DMS153 treated with DMSO at 0.1 percent for 48 hours (cell line): ENCODE data around the gene KCNG2.

Experiments used
- DNase-seq: peaks from one replicate; lab custom pipeline; 2025; ENCODE audit not compliant: unreplicated experiment; lab: John Stamatoyannopoulos, UW

KCNG2 gene

DNA sequence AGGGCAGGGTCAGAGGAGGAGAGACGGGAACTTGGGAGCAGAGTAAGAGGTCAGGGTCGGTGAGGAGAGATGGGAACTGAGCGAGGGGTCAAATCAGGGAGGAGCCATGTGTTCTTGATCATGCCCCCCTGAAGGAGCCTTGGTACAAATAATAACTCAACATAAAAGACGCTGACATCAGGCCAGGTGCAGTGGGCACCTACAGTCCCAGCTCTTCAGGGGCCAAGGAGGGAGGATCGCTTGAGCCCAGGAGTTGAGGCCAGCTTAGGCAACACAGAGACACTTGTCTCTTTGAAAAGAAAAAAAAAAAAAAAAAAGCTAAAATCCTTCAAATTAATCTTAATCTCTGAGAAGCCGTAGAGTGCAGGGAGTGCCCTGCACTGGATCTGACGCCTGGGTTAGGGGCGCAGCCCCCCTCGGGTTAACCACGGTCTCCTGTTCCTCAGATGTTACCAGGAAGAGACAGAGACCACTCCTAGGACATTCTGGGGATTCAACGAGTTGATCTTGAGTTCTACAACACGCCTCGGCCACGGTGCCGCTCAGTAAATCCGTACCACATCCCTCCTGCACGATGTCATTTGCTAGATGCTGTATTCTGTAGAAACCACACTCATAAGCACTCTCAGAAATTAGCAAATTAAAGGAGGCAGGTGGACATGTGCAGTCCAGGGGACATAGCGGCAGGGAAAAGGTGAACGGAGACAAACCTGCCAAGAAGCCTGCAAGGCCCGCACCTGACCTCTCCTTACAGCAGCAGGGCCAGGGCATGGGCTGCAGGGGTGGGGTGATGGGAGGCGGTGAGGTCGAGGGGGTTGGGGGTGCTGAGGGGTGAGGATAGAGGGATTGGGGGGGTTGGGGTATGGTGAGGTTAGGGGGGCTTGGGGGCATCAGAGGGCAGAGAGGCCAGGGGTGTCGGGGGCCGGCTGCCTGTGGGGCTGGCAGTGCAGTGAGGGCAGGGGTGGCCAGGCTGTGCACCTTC is 124.5 kb downstream of the KCNG2 start:
- no peak for DNase-seq

DNA sequence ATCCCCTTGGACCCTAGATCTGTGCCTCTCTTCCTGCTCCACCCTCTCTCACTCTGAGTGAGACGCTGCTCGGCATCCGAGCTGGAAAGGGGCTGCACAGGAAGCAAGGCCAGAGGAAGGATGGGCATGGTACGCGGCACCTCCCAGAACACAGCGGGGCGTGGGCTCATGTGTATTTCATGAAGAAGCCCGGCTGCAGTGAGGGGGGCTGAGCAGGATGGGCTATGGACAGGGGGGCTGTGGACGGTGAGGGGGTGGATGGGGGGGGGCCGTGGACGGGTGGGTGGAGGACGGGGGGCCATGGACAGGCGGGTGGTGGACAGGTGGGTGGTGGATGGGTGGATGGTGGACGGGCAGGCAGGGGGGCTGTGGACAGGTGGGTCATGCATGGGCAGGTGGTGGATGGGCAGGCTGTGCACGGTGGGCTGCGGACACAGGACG is 125.3 kb downstream of the KCNG2 start:
- DNase-seq = no peak

DNA sequence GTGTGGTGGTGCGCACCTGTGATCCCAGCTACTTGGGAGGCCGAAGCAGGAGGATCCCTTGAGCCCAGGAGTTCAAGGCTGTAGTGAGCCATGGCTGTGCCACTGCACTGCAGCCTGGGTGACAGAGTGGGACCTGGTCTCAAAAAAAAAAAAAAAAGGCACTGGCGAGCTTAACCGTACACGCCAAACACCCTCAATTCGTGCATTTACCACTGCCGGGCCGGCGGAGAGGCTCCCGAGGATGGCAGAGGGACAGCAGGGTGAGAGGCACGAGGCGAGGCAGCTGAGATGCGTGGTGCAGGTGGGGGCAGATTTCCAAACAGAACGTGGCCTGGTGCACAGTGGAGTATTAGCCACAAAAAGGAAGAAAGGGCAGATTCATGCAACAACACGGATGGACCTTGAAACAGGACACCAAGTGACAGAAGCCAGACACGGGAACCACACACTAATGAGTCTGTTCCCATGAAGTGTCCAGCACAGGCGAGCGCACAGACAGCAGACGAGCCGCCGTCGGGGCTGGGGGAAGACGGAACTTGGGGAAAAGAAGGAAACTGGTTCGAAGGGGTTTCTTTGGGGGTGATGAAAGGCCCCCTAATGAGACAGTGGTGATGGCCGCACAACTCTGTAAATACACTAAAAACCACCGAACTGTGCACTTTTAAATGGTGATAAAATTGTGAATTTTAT is 126.3 kb downstream of the KCNG2 start:
- DNase-seq = no peak

DNA sequence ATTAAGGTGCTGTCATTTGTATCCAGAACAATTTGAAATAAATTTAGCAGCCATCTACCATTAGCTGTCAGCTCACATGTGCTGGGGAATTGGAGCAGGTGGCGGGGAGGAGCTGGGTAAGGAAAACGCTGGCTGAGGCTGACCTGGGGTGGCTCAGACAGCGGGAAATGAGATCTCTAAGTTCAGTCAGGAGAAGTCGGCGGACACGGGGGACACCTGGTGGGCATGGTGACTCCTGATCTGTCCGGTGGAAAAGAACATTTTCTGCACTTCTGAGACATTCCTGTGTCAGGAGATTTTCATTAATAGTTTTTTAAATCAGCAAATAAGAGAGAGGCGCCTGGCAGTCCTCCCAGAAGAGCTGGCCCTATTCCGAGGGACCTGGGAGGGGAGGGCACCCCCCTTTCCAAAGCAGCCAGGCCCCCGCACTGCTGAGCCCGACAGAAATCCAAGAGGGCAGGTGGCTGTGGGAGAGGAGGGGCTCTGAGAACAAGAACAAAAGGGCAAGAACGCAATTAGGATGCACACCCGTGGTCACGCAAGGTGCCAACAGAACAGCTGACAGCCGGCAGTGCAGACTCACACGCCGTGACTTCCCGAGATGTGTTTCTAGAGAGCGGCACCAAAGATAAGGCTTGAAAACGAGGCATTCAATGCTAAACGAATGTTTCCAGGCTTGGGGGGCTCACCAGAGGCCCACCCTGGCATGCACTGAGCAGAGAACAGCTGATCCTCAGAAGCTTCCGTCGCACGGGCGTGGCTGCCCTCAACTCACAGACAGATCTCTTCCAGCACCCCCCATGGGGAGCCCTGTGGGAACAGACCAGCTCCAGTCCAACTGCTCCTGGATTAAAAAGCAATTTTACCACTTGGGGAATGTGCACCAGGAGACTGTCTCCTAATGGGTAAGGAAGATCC is 127.3 kb downstream of the KCNG2 start:
- DNase-seq = no peak

DNA sequence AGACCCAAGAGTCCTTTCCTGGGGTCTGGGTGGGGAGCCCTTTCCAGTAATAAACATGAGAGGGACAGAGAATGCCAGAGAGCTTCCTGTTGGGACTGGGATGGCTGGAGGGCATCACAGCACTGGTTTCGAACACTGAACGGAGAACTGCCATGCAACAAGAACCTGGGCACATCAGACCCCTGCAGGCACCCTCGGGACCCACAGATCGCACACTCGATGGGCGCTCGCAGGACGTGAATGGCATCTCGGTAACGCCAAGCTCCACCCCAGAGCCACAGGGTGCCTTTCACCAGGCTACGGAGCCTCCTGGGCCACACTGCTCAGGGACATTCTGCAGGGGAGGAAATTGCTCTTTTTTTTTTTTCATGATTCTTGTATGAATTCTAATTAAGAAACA is 128.6 kb downstream of the KCNG2 start:
- DNase-seq = no peak

DNA sequence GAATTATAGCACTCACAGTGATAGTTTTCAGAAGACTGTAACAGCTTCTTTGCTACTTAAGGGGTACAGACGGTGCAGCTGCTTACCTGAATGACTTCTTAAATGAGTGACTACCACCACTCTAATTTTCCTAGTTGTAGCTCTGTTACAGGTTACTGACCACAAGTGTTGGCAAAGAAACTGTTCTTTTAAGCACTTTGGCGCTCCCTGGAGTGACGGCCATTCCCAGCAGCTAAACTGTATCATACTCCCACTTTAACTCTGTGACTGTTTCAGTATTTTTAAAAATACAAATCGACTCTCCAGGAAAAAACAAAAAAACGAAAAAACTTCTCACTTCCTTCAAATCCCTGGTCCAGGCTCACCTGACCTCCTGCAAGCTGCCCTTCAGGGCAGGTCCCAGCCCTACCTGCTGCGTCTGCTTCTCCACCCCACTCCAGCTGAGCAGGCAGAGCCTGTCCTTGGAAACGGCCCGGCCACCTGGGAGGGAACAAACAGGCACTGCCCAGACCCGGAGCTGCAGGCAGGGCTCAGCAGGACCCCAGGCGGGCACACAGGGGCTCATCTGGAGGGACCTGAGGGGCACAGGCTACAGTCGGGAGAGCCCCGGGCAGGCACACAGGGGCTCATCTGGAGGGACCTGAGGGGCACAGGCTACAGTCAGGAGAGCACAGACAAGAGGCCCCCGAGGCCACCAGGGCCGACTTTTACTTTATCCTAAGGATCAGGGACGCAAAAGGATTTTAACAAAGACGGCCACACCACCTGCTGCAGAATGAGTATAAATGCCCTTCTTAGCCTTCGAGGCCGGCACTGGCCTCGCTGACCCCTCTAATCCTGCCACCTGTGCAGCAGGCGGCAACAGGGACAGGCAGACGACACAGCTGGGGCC is 129.2 kb downstream of the KCNG2 start:
- DNase-seq = no peak

DNA sequence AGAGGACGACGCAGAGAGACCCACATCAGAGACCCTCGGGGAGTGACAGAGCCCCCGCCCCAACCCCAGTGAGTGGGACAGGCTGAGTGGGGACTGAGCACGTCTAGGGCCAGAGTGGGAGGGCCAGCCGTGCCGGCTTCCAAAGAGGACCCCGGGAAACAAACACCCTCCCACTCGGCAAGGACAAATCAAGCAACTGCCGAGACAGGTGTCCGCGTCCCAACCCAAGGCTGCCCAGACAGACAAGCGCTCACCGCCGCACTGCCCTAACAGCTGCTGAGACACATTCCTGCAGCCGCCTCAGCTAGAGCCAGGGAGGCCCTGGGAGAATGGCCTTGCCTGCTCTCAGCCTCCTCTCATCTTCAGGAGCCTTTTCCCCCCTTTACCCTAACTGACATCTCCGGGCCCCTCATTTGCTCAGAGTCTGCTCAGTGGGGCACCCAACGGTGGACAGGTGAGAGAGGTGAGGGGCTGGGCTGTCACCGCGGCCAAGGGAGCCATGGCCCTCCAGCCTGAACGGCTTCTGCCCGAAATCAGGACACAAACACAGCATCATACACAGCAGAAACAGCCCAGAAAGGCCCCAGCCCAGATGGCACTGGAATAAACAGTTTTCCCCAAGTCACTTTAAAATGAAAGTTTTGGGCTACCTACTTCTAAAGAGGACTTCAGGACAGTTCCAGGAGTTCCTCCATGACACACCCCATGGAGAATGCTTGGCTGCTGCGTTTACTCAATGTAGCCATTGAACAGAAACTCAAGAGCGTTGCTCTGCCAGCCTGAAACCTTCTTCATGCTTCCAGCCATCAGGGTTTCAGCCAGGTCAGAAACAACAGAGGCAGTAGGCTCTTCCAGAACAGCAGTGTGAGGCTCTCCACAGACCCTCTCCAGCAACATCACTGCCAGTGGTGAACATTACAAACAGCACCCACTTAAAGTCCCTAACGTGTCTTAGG is 130.1 kb downstream of the KCNG2 start:
- no peak for DNase-seq

DNA sequence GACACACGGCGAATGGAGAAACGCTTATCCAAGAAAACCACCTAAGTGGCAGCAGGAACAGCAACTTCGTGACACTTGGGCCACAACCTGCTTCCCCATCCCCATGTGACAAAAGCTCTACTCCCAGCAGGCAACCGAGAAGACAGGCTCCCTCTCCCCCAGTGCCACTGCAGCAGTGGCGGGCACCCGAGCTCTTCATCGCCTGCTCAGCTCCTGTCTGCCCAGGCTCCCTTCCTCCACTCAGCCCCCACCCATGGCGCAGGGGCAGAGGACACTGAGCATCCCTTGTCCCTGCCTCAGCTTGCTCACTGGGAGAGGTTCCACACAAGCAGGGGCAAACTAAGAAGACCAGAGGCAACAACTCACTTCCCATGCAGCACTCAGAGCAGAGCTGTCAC is 130.8 kb downstream of the KCNG2 start:
- DNase-seq = no peak

DNA sequence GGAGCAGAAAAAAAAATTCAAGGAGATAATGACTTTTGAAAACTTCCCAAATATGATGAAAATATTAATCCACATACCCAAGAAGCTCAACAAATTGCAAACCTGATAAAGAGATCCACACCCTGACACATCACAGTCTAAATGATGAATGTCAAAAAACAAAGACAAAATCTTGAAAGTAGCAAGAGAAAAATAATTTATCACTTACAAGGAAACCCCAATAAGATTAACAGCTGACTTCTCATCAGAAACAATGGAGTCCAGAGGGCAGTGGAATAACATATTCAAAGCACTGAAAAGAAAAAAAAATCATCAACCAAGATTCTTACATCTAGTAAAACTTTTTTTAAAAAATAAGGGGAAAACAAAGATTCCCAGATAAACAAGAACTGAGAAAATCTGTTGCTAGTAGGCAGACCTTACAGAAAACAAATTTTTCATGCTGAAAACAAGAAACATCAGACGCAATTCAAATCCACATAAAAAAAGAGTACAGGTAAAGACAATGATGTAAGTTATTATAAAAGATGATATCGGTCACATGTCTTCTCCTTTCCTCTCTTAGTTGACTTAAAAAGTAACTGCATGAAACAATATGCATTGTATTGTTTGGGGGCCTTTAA is 132.4 kb downstream of the KCNG2 start:
- no peak for DNase-seq

DNA sequence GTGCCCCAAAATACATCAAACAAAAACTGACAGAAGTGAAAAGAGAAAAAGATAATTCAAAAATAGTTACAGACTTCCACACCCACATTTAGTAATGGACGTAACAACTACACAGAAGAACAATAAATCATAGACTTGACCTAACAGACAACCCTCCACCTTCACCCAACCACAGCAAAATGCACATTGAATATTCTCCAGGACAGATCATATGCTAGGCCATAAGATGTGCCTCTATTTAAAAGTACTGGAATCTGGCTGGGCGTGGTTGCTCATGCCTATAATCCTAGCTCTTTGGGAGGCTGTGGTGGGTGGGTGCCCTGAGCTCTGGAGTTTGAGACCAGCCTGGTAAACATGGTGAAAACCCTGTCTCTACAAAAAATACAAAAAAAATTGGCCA is 133.7 kb downstream of the KCNG2 start:
- no peak for DNase-seq

DNA sequence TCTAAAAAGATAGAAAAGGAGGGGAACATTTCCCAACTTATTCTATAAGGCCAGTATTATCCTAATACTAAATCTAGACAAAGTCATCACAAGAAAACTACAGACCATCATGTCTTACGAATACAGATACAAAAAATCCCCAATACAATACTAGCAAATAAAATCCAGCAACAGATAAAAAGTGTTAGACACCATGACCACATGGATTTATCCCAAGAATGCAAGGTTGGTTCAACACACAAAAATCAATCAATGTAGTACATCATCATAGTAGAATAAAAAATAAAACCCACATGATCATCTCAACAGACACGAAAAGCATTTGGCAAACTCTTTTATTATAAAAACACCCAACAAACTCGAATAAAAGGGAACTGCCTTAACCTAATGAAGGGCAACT is 135.2 kb downstream of the KCNG2 start:
- DNase-seq = no peak

DNA sequence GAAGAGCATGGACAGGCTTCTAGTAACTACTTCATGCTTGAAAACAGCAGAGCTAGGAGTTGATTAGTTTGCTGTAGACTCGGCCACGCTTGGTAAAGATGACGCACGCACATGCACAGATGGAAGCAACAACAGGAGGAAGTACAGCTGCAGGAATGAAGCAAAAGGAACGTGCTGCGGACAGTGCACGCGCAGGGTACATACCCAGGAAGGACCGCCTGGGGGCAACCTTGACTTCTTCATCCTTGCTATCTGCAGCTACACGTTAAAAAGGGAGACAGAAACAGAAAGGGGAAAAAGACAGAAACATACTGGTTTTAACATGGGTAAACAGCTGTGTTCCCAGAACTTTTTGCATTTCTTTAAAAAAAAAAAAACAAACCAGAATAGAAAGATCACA is 136.0 kb downstream of the KCNG2 start:
- DNase-seq = no peak

DNA sequence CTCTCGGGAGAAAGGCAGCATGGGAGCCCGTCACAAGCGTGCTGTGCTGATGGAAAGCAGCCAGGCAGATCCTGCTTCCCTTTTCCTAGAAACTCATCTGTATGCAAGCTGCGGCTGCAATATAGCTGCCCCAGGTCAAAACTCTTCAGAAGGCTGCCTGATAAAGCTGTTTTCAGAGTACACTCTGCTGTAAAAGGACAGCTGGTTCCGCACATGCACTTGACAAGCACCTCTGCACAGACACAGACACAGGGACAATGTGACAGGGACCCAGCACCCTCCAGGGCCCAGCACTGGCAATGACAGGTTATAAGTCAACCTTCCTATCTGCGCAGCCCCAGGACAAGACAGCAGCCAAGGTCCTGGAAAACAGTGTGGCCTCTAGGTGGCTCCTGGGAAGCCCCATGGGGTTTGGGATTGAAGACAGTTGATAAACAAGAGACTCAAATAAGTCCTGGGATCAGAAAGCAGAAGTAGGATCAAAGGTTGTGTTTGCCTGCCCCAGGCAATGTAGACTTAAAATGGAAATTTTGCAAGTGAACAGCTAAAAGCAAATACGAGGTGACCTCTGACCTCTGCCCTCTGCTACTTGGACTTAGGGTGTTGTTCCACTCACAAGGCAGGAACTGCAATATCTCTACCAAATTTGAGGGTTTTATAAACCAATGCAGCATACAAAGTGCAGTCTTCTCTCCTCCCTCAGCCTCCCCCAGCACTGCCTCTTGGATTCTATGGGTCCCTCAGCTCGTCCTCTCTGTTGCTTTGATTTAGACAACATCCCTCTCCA is 136.8 kb downstream of the KCNG2 start:
- DNase-seq = no peak

DNA sequence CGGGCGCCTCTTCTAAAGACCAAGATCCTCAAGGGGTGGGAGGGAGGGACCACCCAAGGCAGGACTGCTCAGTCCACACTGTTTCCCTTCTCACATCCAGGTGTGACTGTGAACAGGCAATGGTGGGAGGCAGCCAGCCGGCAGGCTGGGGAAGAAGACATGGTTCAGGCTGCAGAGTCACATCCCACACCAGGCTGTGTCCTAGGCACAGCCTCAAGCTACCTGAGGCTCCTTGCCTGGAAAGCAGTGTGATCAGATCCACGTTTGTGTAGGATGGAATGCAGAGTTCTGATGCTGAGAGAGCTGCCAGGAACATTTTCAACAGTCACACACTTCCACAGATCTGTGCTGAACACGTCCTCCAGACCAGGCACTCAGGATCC is 137.4 kb downstream of the KCNG2 start:
- no peak for DNase-seq

DNA sequence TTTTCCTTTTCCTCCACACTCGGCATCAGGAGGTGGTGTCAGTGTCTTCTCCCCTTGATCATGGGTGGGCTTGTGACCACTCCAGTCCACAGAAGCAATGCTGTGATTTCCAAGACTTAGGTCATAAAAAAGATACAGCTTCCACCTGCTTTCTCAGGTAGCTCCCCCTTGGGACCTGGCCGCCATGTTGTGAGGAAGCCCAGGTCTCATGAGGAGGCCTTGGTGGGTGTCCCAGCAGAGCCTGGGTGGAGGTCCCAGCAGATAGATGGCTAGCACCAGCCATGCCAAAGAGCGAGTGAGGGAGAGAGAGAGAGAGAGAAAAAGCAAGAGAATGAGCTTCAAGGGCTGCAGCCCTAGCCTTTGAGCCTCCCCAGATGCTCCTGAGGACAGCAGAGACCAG is 137.8 kb downstream of the KCNG2 start:
- DNase-seq = no peak

DNA sequence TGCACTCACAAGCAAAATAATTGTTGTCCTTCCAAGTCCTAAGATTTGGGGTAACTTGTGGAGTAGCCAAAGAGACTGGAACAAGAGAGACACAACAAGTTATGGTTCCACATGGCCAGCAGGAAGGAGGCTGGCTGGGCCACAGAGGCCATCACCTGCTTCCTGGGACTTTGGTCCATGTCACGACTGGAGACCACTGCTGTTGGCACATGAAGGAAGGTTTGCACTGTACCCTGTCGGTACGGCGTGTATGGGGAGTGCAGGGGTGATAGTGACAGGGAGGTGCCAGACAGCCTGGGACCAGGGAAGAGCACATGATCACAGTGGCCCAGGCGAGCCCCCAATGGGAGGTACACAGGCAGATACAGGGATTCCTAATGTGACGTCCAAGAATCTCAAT is 138.2 kb downstream of the KCNG2 start:
- DNase-seq = no peak

DNA sequence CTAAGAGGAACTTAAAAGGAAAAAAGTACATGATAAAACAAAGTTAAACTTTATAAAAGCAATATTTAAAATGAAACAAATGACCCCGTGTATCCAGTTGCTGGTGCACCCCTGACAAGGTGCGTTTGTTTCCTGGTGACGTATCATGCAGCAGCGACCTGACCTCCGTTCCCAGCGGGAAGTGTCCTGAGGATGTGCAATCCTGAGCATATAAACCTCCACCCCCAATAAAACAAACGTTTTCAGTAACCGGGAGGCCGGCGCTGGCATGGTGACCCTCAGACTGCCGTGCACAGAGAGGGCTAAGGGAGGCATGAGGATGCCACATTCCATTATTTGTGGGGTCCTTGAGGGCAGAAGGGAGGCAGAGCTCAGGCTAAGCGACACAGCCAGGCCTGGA is 138.9 kb downstream of the KCNG2 start:
- no peak for DNase-seq
